Measurements from ENCODE around the gene CACTIN. TPM values are rescaled to one million over a fixed set of nuclear protein-coding genes. Genes with fewer than 3 reads are reported as not detected.
A peak's percentile ranks its signal among the peaks of the same experiment; 100 is the strongest.

Gene CACTIN
- total RNA-seq, 1 experiment from 2014 or later = 33.2 TPM

DNA sequence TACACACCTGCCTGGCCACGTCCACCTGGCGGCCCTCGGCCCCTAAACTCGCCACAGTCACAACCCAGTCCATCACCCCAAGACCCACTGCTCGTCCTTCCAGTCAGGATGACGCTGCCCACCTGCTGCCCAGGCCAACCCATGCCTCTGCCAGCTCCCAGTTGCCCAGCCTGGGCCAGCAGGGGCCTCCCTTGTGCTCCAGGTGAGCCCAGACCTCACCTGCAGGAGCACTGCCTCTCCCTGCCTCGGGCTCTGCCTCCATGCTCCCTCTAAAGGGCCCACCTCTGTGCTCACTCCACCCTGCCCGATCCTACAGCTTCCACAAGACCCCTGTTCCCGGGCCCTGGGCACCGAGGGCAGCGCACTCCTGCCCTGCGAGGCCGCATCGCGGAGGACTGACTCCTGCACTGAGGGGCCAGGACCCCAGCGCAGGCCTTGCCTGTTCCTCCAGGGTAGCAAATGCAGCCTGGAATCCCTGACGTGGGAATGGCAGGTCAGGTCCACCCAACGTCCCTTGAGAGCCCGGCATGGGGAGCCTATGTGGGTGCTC is 8.0 kb upstream of the CACTIN start:
- intact Hi-C loops (cut with micrococcal nuclease) = no loop called here

DNA sequence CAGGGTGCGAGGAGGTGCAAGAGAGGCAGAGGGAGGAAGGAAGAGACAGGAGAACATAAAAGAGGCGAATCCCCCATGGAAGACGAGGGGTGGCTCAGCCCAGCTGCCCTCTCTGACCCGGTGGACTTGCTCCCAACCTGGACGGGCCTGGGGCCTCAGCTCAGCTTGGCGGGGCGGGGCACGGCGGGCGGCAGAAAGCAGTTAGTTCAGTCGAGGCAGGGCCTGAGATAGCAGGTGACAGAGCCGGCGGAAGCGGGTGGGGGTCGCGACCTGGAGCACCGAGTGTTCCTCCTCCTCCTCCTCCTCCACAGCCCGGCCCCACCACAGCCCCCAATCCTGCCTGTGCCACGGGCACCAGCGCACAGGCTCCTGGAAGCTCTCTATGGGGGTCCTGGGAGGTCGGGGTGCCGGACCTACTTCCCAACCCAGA is 7.0 kb upstream of the CACTIN start:
- no peaks in the 10 kb centered on the region for H3K9me3 ChIP-seq (ENCODE audit: control insufficient read depth in 1 of 2, insufficient read depth in 1 of 2, low read depth in 1 of 2, low read length in 2 of 2)
- no peaks in the 10 kb centered on the region for H3K27me3 ChIP-seq (ENCODE audit: insufficient read depth, low read length)
- no peaks in the 10 kb centered on the region for H3K79me2 ChIP-seq (ENCODE audit: insufficient read depth, low read length)
- no peaks in the 10 kb centered on the region; a peak in 1 of 4 replicates for H3K36me3 ChIP-seq (ENCODE audit: control insufficient read depth in 1 of 2, insufficient read depth in 2 of 2, low read length in 2 of 2)
- ChIA-PET CTCF (no interaction called here), POLR2A (no interaction called here), RAD21 (ENCODE audit: low non-redundant PET in 1 of 2, low total read pairs in 2 of 2, uncharacterized antibody in 2 of 2, unreplicated experiment in 2 of 2) (no interaction called here)
- no peak overlapping the region for H3K9ac ChIP-seq (ENCODE audit: low read length)
- TF ChIP-seq, protein P1, sequence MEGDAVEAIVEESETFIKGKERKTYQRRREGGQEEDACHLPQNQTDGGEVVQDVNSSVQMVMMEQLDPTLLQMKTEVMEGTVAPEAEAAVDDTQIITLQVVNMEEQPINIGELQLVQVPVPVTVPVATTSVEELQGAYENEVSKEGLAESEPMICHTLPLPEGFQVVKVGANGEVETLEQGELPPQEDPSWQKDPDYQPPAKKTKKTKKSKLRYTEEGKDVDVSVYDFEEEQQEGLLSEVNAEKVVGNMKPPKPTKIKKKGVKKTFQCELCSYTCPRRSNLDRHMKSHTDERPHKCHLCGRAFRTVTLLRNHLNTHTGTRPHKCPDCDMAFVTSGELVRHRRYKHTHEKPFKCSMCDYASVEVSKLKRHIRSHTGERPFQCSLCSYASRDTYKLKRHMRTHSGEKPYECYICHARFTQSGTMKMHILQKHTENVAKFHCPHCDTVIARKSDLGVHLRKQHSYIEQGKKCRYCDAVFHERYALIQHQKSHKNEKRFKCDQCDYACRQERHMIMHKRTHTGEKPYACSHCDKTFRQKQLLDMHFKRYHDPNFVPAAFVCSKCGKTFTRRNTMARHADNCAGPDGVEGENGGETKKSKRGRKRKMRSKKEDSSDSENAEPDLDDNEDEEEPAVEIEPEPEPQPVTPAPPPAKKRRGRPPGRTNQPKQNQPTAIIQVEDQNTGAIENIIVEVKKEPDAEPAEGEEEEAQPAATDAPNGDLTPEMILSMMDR (IDR thresholded peaks at IDR 0.05 in 2 of 3, conservative IDR thresholded peaks at IDR 0.05 in 1 of 3; ENCODE audit: borderline replicate concordance in 1 of 3, insufficient read depth in 1 of 3, low read depth in 2 of 3, low read length in 2 of 3) = no peak
- TF ChIP-seq ZFX (IDR thresholded peaks at IDR 0.05) (no peak), SP1 (IDR thresholded peaks at IDR 0.05; ENCODE audit: low read depth) (no peak), POLR2A (IDR thresholded peaks at IDR 0.05; ENCODE audit: borderline replicate concordance, extremely low read depth, insufficient read depth, insufficient read length) (no peak), CEBPB (IDR thresholded peaks at IDR 0.05; ENCODE audit: low read depth) (no peak), JUND (IDR thresholded peaks at IDR 0.05) (no peak), EZH2 (IDR thresholded peaks at IDR 0.05) (no peak)
- TF ChIP-seq, protein P2, sequence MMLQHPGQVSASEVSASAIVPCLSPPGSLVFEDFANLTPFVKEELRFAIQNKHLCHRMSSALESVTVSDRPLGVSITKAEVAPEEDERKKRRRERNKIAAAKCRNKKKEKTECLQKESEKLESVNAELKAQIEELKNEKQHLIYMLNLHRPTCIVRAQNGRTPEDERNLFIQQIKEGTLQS (IDR thresholded peaks at IDR 0.05) = no peak
- TF ChIP-seq, protein P3, sequence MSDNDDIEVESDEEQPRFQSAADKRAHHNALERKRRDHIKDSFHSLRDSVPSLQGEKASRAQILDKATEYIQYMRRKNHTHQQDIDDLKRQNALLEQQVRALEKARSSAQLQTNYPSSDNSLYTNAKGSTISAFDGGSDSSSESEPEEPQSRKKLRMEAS (IDR thresholded peaks at IDR 0.05) = no peak
- H3K4me1 ChIP-seq (ENCODE audit: control insufficient read depth in 1 of 2, insufficient read depth in 2 of 2, low read length in 2 of 2) = no peaks in the 10 kb centered on the region
- no peak overlapping the region for H3K4me3 ChIP-seq (replicated peaks in 1 of 2; ENCODE audit: low read depth in 1 of 2, low read length in 2 of 2)
- no peak for ATAC-seq
- no peaks in the 10 kb centered on the region for H4K20me1 ChIP-seq (ENCODE audit: insufficient read depth)
- H2AFZ ChIP-seq (ENCODE audit: low read depth, low read length, poor library complexity, severe bottlenecking) = no peak overlapping the region
- H3K4me2 ChIP-seq (ENCODE audit: low read length) = no peak overlapping the region
- no peak overlapping the region for H3K27ac ChIP-seq (ENCODE audit: low read depth, low read length)
- intact Hi-C loops (cut with micrococcal nuclease) = no loop called here
- no peak for DNase-seq (ENCODE audit: low read depth, low spot score)
- no TSS peak for BruUV-seq (replicated peaks)
- H3K9me2 ChIP-seq (ENCODE audit: insufficient read depth) = no peaks in the 10 kb centered on the region

More for the DNA sequence above, 8.0 kb upstream of the CACTIN start:
- CTCF ChIA-PET = no interaction called here
- DNase-seq (ENCODE audit: low read depth, low spot score) (no peak), ATAC-seq (0 out of 2 replicates have a peak, but pooled peaks have one; percentile 10)
- H3K27me3 ChIP-seq (ENCODE audit: insufficient read depth, low read length) = no peaks in the 10 kb centered on the region
- no peak overlapping the region for H3K9ac ChIP-seq (ENCODE audit: low read length)
- RAD21 ChIA-PET (ENCODE audit: low non-redundant PET in 1 of 2, low total read pairs in 2 of 2, uncharacterized antibody in 2 of 2, unreplicated experiment in 2 of 2) = no interaction called here
- H3K4me1 ChIP-seq (ENCODE audit: control insufficient read depth in 1 of 2, insufficient read depth in 2 of 2, low read length in 2 of 2) = no peaks in the 10 kb centered on the region
- H3K4me3 ChIP-seq (replicated peaks in 1 of 2; ENCODE audit: low read depth in 1 of 2, low read length in 2 of 2) = no peak overlapping the region
- no peaks in the 10 kb centered on the region; a peak in 1 of 4 replicates for H3K36me3 ChIP-seq (ENCODE audit: control insufficient read depth in 1 of 2, insufficient read depth in 2 of 2, low read length in 2 of 2)
- BruUV-seq (replicated peaks) = no TSS peak
- POLR2A ChIA-PET = no interaction called here
- TF ChIP-seq ZNF274 (IDR thresholded peaks at IDR 0.05; ENCODE audit: low read depth, low read length) = no peak
- TF ChIP-seq EZH2 (IDR thresholded peaks at IDR 0.05) = no peak
- no peak for TF ChIP-seq FOSL1 (IDR thresholded peaks at IDR 0.05; ENCODE audit: low read depth)
- TF ChIP-seq, protein P1 (IDR thresholded peaks at IDR 0.05 in 2 of 3, conservative IDR thresholded peaks at IDR 0.05 in 1 of 3; ENCODE audit: borderline replicate concordance in 1 of 3, insufficient read depth in 1 of 3, low read depth in 2 of 3, low read length in 2 of 3) = no peak
- no peak for TF ChIP-seq EGR1 (IDR thresholded peaks at IDR 0.05; ENCODE audit: low read depth)
- no peak for TF ChIP-seq EZH2phosphoT487 (IDR thresholded peaks at IDR 0.05; ENCODE audit: borderline replicate concordance)
- TF ChIP-seq POLR2AphosphoS5 (IDR thresholded peaks at IDR 0.05; ENCODE audit: low read depth, low read length) = no peak
- TF ChIP-seq SIN3A (IDR thresholded peaks at IDR 0.05; ENCODE audit: low read depth) = no peak
- TF ChIP-seq CEBPB (IDR thresholded peaks at IDR 0.05; ENCODE audit: low read depth) = no peak
- H3K27ac ChIP-seq (ENCODE audit: low read depth, low read length) = no peak overlapping the region; the same call in 1 of the 2 replicates
- no peaks in the 10 kb centered on the region for H3K79me2 ChIP-seq (ENCODE audit: insufficient read depth, low read length)
- H2AFZ ChIP-seq (ENCODE audit: low read depth, low read length, poor library complexity, severe bottlenecking) = no peak overlapping the region
- H3K9me3 ChIP-seq (ENCODE audit: control insufficient read depth in 1 of 2, insufficient read depth in 1 of 2, low read depth in 1 of 2, low read length in 2 of 2) = no peaks in the 10 kb centered on the region
- H3K4me2 ChIP-seq (ENCODE audit: low read length) = no peak overlapping the region
- no peaks in the 10 kb centered on the region for H3K9me2 ChIP-seq (ENCODE audit: insufficient read depth)
- no peaks in the 10 kb centered on the region for H4K20me1 ChIP-seq (ENCODE audit: insufficient read depth)
